ENCODE measurements around the gene ARHGEF11.

DNA sequence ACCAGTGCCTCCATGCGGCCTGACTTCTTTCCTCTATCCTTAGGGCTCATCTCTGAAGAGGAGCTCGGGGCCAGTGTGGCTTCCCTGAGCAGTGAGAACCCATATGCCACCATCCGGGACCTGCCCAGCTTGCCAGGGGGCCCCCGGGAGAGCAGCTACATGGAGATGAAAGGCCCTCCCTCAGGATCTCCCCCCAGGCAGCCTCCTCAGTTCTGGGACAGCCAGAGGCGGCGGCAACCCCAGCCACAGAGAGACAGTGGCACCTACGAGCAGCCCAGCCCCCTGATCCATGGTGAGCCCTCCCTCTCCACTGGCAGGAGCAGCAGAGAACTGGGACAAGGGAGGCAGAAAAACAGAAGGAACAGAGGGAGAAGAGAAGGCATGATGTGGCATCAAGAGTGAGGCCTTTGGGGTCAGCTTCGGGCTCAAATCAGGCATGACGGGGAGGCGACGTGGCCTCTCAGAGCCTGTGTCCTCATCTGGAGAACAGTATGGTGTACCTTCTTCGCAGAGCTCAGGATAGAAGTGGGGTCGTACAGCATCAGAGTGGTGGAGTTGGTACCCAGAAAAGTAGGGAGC lies 131.6 kb downstream of the ARHGEF11 start:
- TF ChIP-seq, protein P1, sequence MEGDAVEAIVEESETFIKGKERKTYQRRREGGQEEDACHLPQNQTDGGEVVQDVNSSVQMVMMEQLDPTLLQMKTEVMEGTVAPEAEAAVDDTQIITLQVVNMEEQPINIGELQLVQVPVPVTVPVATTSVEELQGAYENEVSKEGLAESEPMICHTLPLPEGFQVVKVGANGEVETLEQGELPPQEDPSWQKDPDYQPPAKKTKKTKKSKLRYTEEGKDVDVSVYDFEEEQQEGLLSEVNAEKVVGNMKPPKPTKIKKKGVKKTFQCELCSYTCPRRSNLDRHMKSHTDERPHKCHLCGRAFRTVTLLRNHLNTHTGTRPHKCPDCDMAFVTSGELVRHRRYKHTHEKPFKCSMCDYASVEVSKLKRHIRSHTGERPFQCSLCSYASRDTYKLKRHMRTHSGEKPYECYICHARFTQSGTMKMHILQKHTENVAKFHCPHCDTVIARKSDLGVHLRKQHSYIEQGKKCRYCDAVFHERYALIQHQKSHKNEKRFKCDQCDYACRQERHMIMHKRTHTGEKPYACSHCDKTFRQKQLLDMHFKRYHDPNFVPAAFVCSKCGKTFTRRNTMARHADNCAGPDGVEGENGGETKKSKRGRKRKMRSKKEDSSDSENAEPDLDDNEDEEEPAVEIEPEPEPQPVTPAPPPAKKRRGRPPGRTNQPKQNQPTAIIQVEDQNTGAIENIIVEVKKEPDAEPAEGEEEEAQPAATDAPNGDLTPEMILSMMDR (IDR thresholded peaks at IDR 0.05): no peak
- no peak for TF ChIP-seq POLR2A (IDR thresholded peaks at IDR 0.05)

Data from Peyer's patch (tissue), 4 donors.